Spleen (tissue), 11 donors: ENCODE measurements around the gene CNPY1. TPM values are rescaled to one million over a fixed set of nuclear protein-coding genes. Genes with fewer than 3 reads are reported as not detected.

ENCODE experiments used
- DNase-seq: peaks from one replicate; pipeline ENCODE4 v3.0.0-alpha.2; 2020
- H3K27ac ChIP-seq, 8 donors: fragments of 200-600 bp; sonication (generic) in 7 of 8; 1 replicate in 4 of 8; 2 replicates in 4 of 8; pipeline versions ENCODE4 v1.5.0 to v1.8.0; 2016 to 2021; ENCODE audit warnings: inconsistent platforms in 4 of 8, mild to moderate bottlenecking in 4 of 8, moderate library complexity in 1 of 8
- H3K27me3 ChIP-seq, 7 donors: fragments of 200-600 bp; sonication (generic) in 6 of 7; replicated peaks in 1 of 7; 1 replicate in 4 of 7; 2 replicates in 3 of 7; pipeline versions ENCODE4 v1.5.0 to v1.8.0; 2016 to 2021; ENCODE audit warnings: inconsistent platforms in 3 of 7, mild to moderate bottlenecking in 1 of 7
- H3K36me3 ChIP-seq, 6 donors: fragments of 200-600 bp; sonication (generic) in 5 of 6; 1 replicate in 4 of 6; 2 replicates in 2 of 6; pipeline versions ENCODE4 v1.5.0 to v1.8.0; 2016 to 2021; ENCODE audit warnings: inconsistent platforms in 2 of 6
- H3K4me1 ChIP-seq, 6 donors: fragments of 200-600 bp; sonication (generic) in 5 of 6; 1 replicate in 3 of 6; 2 replicates in 3 of 6; pipeline versions ENCODE4 v1.5.0 to v1.8.0; 2016 to 2021; ENCODE audit warnings: inconsistent platforms in 3 of 6
- H3K4me3 ChIP-seq, 8 donors: fragments of 200-600 bp; sonication (generic) in 7 of 8; 1 replicate in 4 of 8; 2 replicates in 4 of 8; pipeline versions ENCODE4 v1.5.0 to v1.8.0; 2016 to 2021; ENCODE audit warnings: inconsistent platforms in 4 of 8, mild to moderate bottlenecking in 4 of 8, moderate library complexity in 2 of 8
- H3K9me3 ChIP-seq, 8 donors: fragments of 200-600 bp; sonication (generic) in 7 of 8; 1 replicate in 4 of 8; 2 replicates in 4 of 8; pipeline versions ENCODE4 v1.5.0 to v1.8.0; 2016 to 2021; ENCODE audit warnings: inconsistent platforms in 4 of 8
- CTCF ChIP-seq, 11 experiments: fragments of 200-600 bp in 7 of 11; fragments of 450-650 bp in 4 of 11; sonication (generic) in 4 of 11; IDR thresholded peaks in 8 of 11; conservative IDR thresholded peaks in 3 of 11; 1 replicate in 7 of 11; 2 replicates in 4 of 11; pipeline versions ENCODE4 v1.4.0 to v1.8.0; 2016 to 2021; ENCODE audit warnings: antibody characterized with exemption in 11 of 11, inconsistent platforms in 4 of 11, mild to moderate bottlenecking in 1 of 11
- POLR2A ChIP-seq, 3 donors: fragments of 450-650 bp; IDR thresholded peaks; one replicate each; pipeline ENCODE4 v1.5.1; 2017; ENCODE audit warnings: antibody characterized with exemption in 3 of 3, mild to moderate bottlenecking in 1 of 3
- POLR2AphosphoS5 ChIP-seq, 3 donors: sonication (generic); formaldehyde crosslinking; IDR thresholded peaks; one replicate each; pipeline ENCODE4 v1.5.1; 2017; ENCODE audit warnings: antibody characterized with exemption in 3 of 3
- WGBS, 5 donors: extraction: QIAGEN DNeasy Blood & Tissue Kit in 3 of 5; methylation state at CpG; one replicate each; pipeline versions ENCODE4 v1.1.5 to v1.1.7; 2013 to 2018; 5-methylcytosine and 5-hydroxymethylcytosine counted together
- intact Hi-C: fragments of 100-400 bp; cut with DNase I; formaldehyde crosslinking; loops from one replicate; pipeline ENCODE4 v1.15.0; 2023; ENCODE audit warnings: low total_unique reads
- polyA plus RNA-seq, 3 donors: library from polyadenylated mRNA; stranded (reverse); fragments of 200-250 nt; gene quantifications; one replicate each; pipeline ENCODE4 v1.2.1, GENCODE V29; 2013
- total RNA-seq, 7 donors: library from RNA; depleted of rRNA in 3 of 7; stranded (reverse); fragments of >200 nt in 3 of 7; fragmentation: NEBNext Ultra II Directional in 4 of 7; extraction: Animal tissue kit (Norgen Biotek cat#: 25700) in 4 of 7; gene quantifications; one replicate each; pipeline versions ENCODE4 v1.1.0 to v1.2.1, GENCODE V29; 2016 to 2021
- donor health status: healthy with polysubstance abuse.
- donor health status: DM: no; HTN: no; CAD: no; lungs with moderate emphysema.
- donor health status: DM: no; HTN: no; CAD: no.
- donor health status: Bipolar disorder and iron deficiency.
- donor health status: healthy.
- donor health status: DM: no; HTN: no; CAD: no.
- donor health status: DM: yes; HTN: yes; CAD: no.

The CNPY1 gene
- total and polyA plus RNA-seq, 10 donors: not detected

DNA sequence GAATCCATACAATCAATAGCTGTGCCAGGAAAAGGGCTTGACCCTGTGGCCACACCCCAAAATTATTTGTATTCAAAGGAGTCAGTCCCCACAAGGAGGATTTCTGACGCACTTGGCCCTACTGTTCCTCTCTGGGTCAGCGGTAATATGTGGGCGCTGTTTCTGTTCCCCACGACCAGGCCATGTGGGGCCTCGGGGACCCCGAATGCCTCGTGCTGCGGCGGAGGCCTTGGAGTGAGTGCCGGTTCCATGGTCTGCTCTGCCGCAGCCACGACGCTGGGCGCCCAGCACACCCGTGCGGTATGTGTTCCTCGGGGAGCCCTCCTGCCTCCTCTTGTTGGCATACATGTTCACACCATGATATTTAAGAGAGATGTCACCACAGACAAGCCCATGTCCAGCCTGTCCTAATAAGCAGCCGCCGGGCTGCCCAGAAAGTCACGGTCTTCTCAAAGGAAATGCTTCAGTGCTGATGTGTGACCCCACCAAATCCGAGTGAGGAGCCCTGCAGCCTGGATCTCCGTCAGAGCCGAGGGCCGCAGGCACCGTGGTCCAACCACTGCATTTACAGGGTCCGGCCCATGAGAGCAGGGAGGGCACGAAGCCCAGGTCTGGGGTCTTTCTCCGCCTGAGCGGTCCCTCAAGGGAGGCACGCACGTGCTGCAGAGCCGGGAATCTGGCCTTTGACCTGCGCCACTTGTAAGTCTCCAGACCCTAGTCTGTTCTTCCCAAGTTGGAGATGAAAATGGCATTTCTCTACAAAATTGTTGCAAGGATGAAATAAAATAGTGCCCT, 52.4 kb downstream of the CNPY1 start:
- no peak for DNase-seq
- Histone ChIP-seq H3K36me3 (no peaks in the 10 kb centered on the region), H3K9me3 (no peaks in the 10 kb centered on the region), H3K27ac (no peak overlapping the region), H3K4me1 (peaks cover 0 to 22% (median 18%) of the 10 kb centered on the region in 6 donors), H3K4me3 (no peak overlapping the region), H3K27me3 (peaks cover 0 to 93% (median 26%) of the 10 kb centered on the region in 7 donors)
- 82 to 88% (median 86%) methylated on average over 17 to 33 of the region's 33 CpGs for WGBS, 5 donors
- intact Hi-C loops: no loop called here
- TF ChIP-seq POLR2AphosphoS5 (IDR thresholded peaks at IDR 0.05) (no peak), POLR2A (IDR thresholded peaks at IDR 0.05) (no peak), CTCF (IDR thresholded peaks at IDR 0.05 in 8 of 11, conservative IDR thresholded peaks at IDR 0.05 in 3 of 11) (no peak)

DNA sequence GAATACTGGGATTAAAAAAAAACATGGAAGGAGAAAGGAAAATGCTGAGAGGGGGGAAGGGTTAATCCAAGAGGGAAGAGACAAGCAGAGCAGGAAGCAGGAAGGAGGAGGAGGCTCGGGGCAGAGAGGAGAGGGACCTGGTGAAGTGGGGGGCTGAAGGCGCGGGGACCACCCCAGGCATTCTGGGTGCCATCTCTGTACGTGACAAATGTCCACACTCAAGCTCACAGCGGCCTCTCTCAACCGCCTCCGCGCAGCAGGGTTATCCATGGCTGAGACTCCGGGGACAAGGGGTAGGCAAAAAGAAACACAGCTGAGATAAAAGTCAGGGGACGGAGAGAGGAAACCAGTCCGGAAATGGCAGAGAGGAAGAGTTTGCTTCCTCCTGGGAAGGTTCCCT, 54.5 kb downstream of the CNPY1 start:
- H3K27me3 ChIP-seq: peaks cover 0 to 93% (median 14%) of the 10 kb centered on the region in 7 donors
- no peaks in the 10 kb centered on the region for H3K36me3 ChIP-seq
- H3K4me3 ChIP-seq: peak overlapping the region in 3 of 8 donors; percentile 41 to 71 (median 55)
- H3K4me1 ChIP-seq: peaks cover 0 to 22% (median 18%) of the 10 kb centered on the region in 6 donors
- 41 to 64% (median 49%) methylated on average over 11 of the region's 11 CpGs for WGBS, 5 donors
- no peak overlapping the region for H3K27ac ChIP-seq
- TF ChIP-seq POLR2AphosphoS5 (IDR thresholded peaks at IDR 0.05): no peak
- TF ChIP-seq CTCF (IDR thresholded peaks at IDR 0.05 in 8 of 11, conservative IDR thresholded peaks at IDR 0.05 in 3 of 11): no peak
- TF ChIP-seq POLR2A (IDR thresholded peaks at IDR 0.05): no peak
- no peak for DNase-seq
- H3K9me3 ChIP-seq: no peaks in the 10 kb centered on the region
- intact Hi-C loops: no loop called here

DNA sequence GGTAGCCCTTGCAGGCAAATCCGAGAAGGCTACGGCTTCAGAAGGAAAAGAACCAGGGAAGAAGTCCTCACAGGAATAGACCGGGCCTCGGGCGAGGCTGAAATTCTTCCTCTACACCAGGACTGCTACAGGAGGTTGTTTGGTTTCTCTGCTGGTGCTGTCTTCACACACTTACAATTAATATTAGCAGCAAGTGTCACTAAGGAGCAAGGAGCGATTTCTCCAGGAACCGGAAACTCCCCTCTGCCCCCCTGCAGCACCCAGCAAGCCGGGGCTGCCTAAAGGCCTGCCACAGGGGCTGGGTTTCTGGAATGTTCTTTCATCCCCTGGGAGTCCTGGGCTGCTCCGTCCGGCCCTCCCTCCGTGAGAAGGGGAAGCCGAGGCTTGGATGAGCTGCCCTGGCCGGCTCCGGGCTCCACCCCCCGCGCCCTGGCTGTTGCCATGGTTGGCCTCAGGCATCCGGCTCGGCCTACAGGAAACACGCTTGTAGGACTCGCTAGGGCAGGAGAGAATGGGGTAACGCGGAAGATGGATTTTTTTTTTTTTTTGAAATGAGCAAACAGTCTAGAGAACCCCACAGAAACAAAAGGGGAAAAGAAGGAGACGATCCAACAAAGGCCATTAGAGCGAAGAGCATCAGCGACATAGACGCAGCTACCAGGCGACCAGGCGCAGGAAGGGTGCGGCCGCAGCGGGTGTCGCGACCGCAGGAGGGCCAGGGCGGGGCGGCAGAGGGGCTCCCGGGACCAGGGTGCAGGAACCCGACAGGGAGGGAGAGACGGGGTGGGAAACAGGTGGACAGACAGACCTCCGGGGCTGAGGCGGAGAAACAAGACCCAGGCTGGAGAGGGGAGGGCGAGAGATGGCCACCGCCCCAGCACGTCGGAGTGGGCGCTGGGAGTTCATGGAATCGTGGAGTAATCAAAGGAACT, 55.4 kb downstream of the CNPY1 start:
- Histone ChIP-seq H3K27ac (peak overlapping the region in 7 of 8 donors; percentile 7 to 64 (median 43)), H3K36me3 (no peaks in the 10 kb centered on the region), H3K4me3 (peak overlapping the region; percentile 13 to 71 (median 44)), H3K27me3 (peaks cover 0 to 94% (median 14%) of the 10 kb centered on the region in 7 donors), H3K4me1 (peaks cover 0 to 22% (median 18%) of the 10 kb centered on the region in 6 donors), H3K9me3 (no peaks in the 10 kb centered on the region)
- 13 to 31% (median 25%) methylated on average over 47 of the region's 47 CpGs for WGBS, 5 donors
- DNase-seq: peak; percentile 91
- intact Hi-C loops: no loop called here
- TF ChIP-seq POLR2A (IDR thresholded peaks at IDR 0.05) (no peak), POLR2AphosphoS5 (IDR thresholded peaks at IDR 0.05) (peak in 1 of 3 donors; percentile 49), CTCF (IDR thresholded peaks at IDR 0.05 in 8 of 11, conservative IDR thresholded peaks at IDR 0.05 in 3 of 11) (no peak)
